Sigmoid colon (tissue), 4 donors: ENCODE results near the gene PTBP3.

Source experiments
- CTCF ChIP-seq, 4 experiments: fragments of 450-650 bp in 3 of 4; fragments of 200-600 bp in 1 of 4; IDR thresholded peaks; one replicate each; pipeline ENCODE4 v1.5.1; 2016 to 2019; ENCODE audit warnings: antibody characterized with exemption in 4 of 4, mild to moderate bottlenecking in 3 of 4, moderate library complexity in 2 of 4
- POLR2AphosphoS5 ChIP-seq, 4 donors: sonication (generic); formaldehyde crosslinking; IDR thresholded peaks; one replicate each; pipeline ENCODE4 v1.6.1; 2017; ENCODE audit warnings: antibody characterized with exemption in 4 of 4

GRCh38 chr9:112198646-112199045, 134.8 kb downstream of the PTBP3 start:
- no peak for TF ChIP-seq CTCF (IDR thresholded peaks at IDR 0.05)
- no peak for TF ChIP-seq POLR2AphosphoS5 (IDR thresholded peaks at IDR 0.05)
